ENCODE results near the gene CAMKK2. TPM values are rescaled to one million over a fixed set of nuclear protein-coding genes. Genes with fewer than 3 reads are reported as not detected.

The CAMKK2 gene
- total and polyA plus RNA-seq, 2 of the 13 experiments (the other 11 are each of a cell fraction or from before 2014, with no cell fraction given), result 18.8 to 20.0 TPM

DNA sequence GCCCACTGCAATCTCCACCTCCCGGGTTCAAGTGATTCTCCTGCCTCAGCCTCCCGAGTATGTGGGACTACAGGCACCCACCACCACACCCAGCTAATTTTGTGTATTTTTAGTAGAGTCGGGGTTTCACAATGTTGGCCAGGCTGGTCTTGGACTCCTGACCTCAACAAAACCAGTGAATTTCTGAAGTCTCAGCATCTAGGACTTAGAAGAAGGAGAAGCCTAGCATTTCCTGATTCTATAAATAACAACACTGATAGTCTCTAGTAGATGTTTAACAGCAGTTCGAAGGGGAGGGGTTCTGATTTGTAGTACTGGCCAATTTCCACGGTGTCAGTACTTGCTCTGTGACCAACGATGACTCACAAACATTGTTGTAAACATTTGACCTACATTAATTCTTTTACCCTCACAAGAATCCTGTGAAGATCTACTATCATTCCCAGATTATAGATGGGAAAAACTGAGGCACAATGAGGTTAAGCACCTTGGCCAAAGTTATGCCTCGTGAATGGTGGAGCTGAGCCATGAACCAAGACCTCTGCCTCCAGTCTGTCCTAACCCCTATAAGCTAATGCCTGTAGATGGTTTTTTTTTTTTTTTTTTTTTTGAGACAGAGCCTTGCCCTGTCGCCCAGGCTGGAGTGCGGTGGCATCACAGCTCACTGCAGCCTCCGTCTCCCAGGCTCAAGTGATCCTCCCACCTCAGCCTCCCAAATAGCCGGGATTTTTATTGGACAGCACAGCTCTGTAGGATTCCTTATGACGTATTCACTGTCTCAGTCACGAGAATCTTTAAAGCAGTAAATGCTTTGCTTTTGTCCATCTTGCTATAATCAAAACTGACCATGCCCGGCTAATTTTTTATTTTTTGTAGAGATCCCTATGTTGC lies 81.4 kb downstream of the CAMKK2 start:
- Histone ChIP-seq H3K4me3 (replicated peaks in 1 of 3; ENCODE audit: insufficient read depth in 1 of 3, low read depth in 2 of 3, low read length in 3 of 3) (no peak overlapping the region), H3K4me1 (ENCODE audit: insufficient read depth, low read length) (peaks cover 49% of the 10 kb centered on the region)
- CTCF ChIA-PET (ENCODE audit: low intra/inter-chr PET ratio, low total read pairs), result no interaction called here
- no peak for TF ChIP-seq PCBP1 (IDR thresholded peaks at IDR 0.05; ENCODE audit: borderline replicate concordance, low read depth, low read length)
- no peak for TF ChIP-seq TP53 (CRISPR knock-in tag; conservative IDR thresholded peaks at IDR 0.05)
- TF ChIP-seq GATAD2A (CRISPR knock-in tag; IDR thresholded peaks at IDR 0.05), result peak; percentile 40; the same call in 1 of the 2 replicates
- TF ChIP-seq RBM22 (optimal IDR thresholded peaks at IDR 0.05; ENCODE audit: low read length), result no peak
- no peak for TF ChIP-seq ZNF674 (CRISPR knock-in tag; IDR thresholded peaks at IDR 0.05; ENCODE audit: low read depth)
- no peak for TF ChIP-seq ZNF17 (CRISPR knock-in tag; IDR thresholded peaks at IDR 0.05)
- no peak for TF ChIP-seq FOXK2 (IDR thresholded peaks at IDR 0.05)
- no peak for TF ChIP-seq ZNF232 (CRISPR knock-in tag; IDR thresholded peaks at IDR 0.05; ENCODE audit: borderline replicate concordance)
- TF ChIP-seq CREB1 (IDR thresholded peaks at IDR 0.05), result 0 out of 2 replicates have a peak, but pooled peaks have one; percentile 2
- no peak for TF ChIP-seq CREB1 (CRISPR knock-in tag; IDR thresholded peaks at IDR 0.05)
- TF ChIP-seq, protein P1, sequence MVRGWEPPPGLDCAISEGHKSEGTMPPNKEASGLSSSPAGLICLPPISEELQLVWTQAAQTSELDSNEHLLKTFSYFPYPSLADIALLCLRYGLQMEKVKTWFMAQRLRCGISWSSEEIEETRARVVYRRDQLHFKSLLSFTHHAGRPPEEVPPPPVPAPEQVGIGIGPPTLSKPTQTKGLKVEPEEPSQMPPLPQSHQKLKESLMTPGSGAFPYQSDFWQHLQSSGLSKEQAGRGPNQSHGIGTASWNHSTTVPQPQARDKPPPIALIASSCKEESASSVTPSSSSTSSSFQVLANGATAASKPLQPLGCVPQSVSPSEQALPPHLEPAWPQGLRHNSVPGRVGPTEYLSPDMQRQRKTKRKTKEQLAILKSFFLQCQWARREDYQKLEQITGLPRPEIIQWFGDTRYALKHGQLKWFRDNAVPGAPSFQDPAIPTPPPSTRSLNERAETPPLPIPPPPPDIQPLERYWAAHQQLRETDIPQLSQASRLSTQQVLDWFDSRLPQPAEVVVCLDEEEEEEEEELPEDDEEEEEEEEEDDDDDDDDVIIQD (CRISPR knock-in tag; IDR thresholded peaks at IDR 0.05; ENCODE audit: low read depth), result no peak; the same call in 1 of the 2 replicates
- no peak for TF ChIP-seq ZSCAN31 (CRISPR knock-in tag; IDR thresholded peaks at IDR 0.05; ENCODE audit: low read depth)
- 0 out of 2 replicates have a peak, but pooled peaks have one; percentile 17 for TF ChIP-seq ERF (CRISPR knock-in tag; IDR thresholded peaks at IDR 0.05)
- TF ChIP-seq ZNF383 (CRISPR knock-in tag; IDR thresholded peaks at IDR 0.05; ENCODE audit: borderline replicate concordance), result no peak
- TF ChIP-seq BORCS8-MEF2B (CRISPR knock-in tag; IDR thresholded peaks at IDR 0.05), result no peak
- no peak for TF ChIP-seq ZNF878 (CRISPR knock-in tag; IDR thresholded peaks at IDR 0.05)
- TF ChIP-seq, protein P2, sequence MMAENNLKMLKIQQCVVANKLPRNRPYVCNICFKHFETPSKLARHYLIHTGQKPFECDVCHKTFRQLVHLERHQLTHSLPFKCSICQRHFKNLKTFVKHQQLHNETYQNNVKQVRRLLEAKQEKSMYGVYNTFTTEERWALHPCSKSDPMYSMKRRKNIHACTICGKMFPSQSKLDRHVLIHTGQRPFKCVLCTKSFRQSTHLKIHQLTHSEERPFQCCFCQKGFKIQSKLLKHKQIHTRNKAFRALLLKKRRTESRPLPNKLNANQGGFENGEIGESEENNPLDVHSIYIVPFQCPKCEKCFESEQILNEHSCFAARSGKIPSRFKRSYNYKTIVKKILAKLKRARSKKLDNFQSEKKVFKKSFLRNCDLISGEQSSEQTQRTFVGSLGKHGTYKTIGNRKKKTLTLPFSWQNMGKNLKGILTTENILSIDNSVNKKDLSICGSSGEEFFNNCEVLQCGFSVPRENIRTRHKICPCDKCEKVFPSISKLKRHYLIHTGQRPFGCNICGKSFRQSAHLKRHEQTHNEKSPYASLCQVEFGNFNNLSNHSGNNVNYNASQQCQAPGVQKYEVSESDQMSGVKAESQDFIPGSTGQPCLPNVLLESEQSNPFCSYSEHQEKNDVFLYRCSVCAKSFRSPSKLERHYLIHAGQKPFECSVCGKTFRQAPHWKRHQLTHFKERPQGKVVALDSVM (CRISPR knock-in tag; IDR thresholded peaks at IDR 0.05), result peak; percentile 81; the same call in 1 of the 2 replicates
- TF ChIP-seq, protein P3, sequence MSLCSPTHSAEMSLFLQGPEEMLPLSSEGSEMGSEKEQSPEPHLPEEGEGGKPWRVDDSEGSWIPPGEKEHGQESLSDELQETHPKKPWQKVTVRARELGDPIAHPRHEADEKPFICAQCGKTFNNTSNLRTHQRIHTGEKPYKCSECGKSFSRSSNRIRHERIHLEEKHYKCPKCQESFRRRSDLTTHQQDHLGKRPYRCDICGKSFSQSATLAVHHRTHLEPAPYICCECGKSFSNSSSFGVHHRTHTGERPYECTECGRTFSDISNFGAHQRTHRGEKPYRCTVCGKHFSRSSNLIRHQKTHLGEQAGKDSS (CRISPR knock-in tag; IDR thresholded peaks at IDR 0.05; ENCODE audit: borderline replicate concordance, low read depth), result no peak
- no peak for TF ChIP-seq TGIF2 (CRISPR knock-in tag; IDR thresholded peaks at IDR 0.05)
- TF ChIP-seq MXI1 (IDR thresholded peaks at IDR 0.05; ENCODE audit: borderline replicate concordance, low read depth, low read length), result no peak

More for the DNA sequence above, 81.4 kb downstream of the CAMKK2 start:
- peaks cover 0 to 2% of the 10 kb centered on the region in 2 experiments; a peak in 1 of 5 replicates for H3K36me3 ChIP-seq (replicated peaks in 1 of 2; ENCODE audit: control insufficient read depth in 1 of 2, insufficient read depth in 2 of 2, low read length in 2 of 2)
- peaks cover 4% of the 10 kb centered on the region for H3K79me2 ChIP-seq (ENCODE audit: insufficient read depth, low read length)
- H3K9ac ChIP-seq (ENCODE audit: insufficient read depth, low read depth, low read length), result no peak overlapping the region
- 0 out of 2 replicates have a peak overlapping the region, but pooled peaks have one; percentile 6 for H3K4me2 ChIP-seq (ENCODE audit: low read depth, low read length)
- no peaks in the 10 kb centered on the region for H3K9me3 ChIP-seq (ENCODE audit: low read length)
- POLR2A ChIA-PET, result no interaction called here
- intact Hi-C loops (cut with micrococcal nuclease; ENCODE audit: unreplicated experiment) (loop anchor here (10.0 kb wide), 1 partner anchor 100 kb away; no protein-coding TSS in a partner anchor), in situ Hi-C loops (cut with HindIII; ENCODE audit: extremely low pct_ligation_motif_present, low pct_unique_long_range_greater_than_20kb) (no loop called here)
- FAIRE-seq (peak; percentile 54), DNase-seq (ENCODE audit: low spot score) (peak; percentile 38), ATAC-seq (peak; percentile 28; the same call in 1 of the 3 replicates)
- no TSS peak for BruUV-seq (replicated peaks)
- H3K27me3 ChIP-seq (ENCODE audit: control insufficient read depth in 1 of 2, insufficient read depth in 2 of 2, low read length in 2 of 2), result no peaks in the 10 kb centered on the region
- H4K20me1 ChIP-seq (ENCODE audit: insufficient read depth, low read length), result no peaks in the 10 kb centered on the region
- 62% methylated on average over 14 of the region's 14 CpGs for WGBS (ENCODE audit: low lambda C conversion rate)
- no peak overlapping the region for H2AFZ ChIP-seq (ENCODE audit: low read length)
- H3K27ac ChIP-seq (ENCODE audit: extremely low read length, insufficient read depth, low read length), result no peak overlapping the region
